H1 (cell line): ENCODE measurements around the gene HMGXB3. TPM values are rescaled to one million over a fixed set of nuclear protein-coding genes. Genes with fewer than 3 reads are reported as not detected.

Source experiments
- CTCF ChIA-PET: fragments of 300-600 bp; sonication (Branson Sonifier 250); formaldehyde crosslinking; loops from one replicate; lab custom pipeline; 2021; ENCODE audit not compliant: partially characterized antibody; lab: Charles Lee
- POLR2A ChIA-PET: fragments of 300-600 bp; sonication (Branson Sonifier 250); formaldehyde crosslinking; loops from one replicate; lab custom pipeline; 2021; ENCODE audit warnings: inconsistent platforms; ENCODE audit not compliant: partially characterized antibody; lab: Charles Lee
- DNase-seq, 2 experiments: peaks; one replicate each; pipeline versions ENCODE4 v3.0.0 to v3.0.0-alpha.2; 2010 to 2022; ENCODE audit warnings: low spot score in 2 of 2, low read depth in 1 of 2, mixed read lengths in 1 of 2
- FAIRE-seq: peaks from 2 replicates; lab custom pipeline; 2011; peaks lifted over from hg19 to GRCh38; lab: Jason Lieb, UNC
- H2AFZ ChIP-seq: 2 replicates; pipeline ENCODE4 v1.8.1; 2012; ENCODE audit warnings: low read length, inconsistent platforms
- H2AK5ac ChIP-seq: 2 replicates; pipeline ENCODE4 v1.6.1; 2013; ENCODE audit warnings: low read depth, low read length
- H2BK120ac ChIP-seq: replicated peaks from 2 replicates; pipeline ENCODE3; 2013; ENCODE audit warnings: low read depth, low read length, inconsistent platforms
- H2BK12ac ChIP-seq: 2 replicates; pipeline ENCODE4 v1.6.1; 2013; ENCODE audit warnings: low read depth, low read length
- H2BK15ac ChIP-seq: 2 replicates; pipeline ENCODE4 v1.6.1; 2013; ENCODE audit warnings: low read length
- H2BK20ac ChIP-seq: 2 replicates; pipeline ENCODE4 v1.6.1; 2013; ENCODE audit warnings: low read length
- H2BK5ac ChIP-seq: 2 replicates; pipeline ENCODE4 v1.6.1; 2013; ENCODE audit warnings: low read depth, low read length
- H3K14ac ChIP-seq: 2 replicates; pipeline ENCODE4 v1.6.1; 2013; ENCODE audit warnings: inconsistent platforms; ENCODE audit not compliant: insufficient read length
- H3K18ac ChIP-seq: 2 replicates; pipeline ENCODE4 v1.6.1; 2013; ENCODE audit warnings: low read length; ENCODE audit errors: extremely low read depth
- H3K23ac ChIP-seq: 2 replicates; pipeline ENCODE4 v1.6.1; 2013; ENCODE audit warnings: inconsistent platforms; ENCODE audit not compliant: insufficient read length
- H3K23me2 ChIP-seq: 2 replicates; pipeline ENCODE4 v1.6.1; 2013; ENCODE audit warnings: low read depth, low read length
- H3K27ac ChIP-seq: 2 replicates; pipeline ENCODE4 v1.6.1; 2011; ENCODE audit warnings: low read depth, low read length, inconsistent platforms
- H3K27me3 ChIP-seq, 4 experiments: replicated peaks in 1 of 4; 1 replicate in 1 of 4; 2 replicates in 3 of 4; pipeline versions ENCODE4 v1.6.1 to v1.8.1; 2011 to 2013; ENCODE audit warnings: low read length in 3 of 4, mild to moderate bottlenecking in 3 of 4, inconsistent platforms in 2 of 4, mixed read lengths in 2 of 4, moderate library complexity in 1 of 4; ENCODE audit not compliant: control insufficient read depth in 3 of 4, insufficient read depth in 3 of 4; ENCODE audit errors: extremely low read depth in 1 of 4
- H3K36me3 ChIP-seq, 4 experiments: 2 replicates each; pipeline versions ENCODE4 v1.6.1 to v1.8.1; 2011 to 2013; ENCODE audit warnings: mild to moderate bottlenecking in 4 of 4, low read length in 3 of 4, moderate library complexity in 2 of 4, control low read depth in 1 of 4, inconsistent platforms in 1 of 4; ENCODE audit not compliant: insufficient read depth in 4 of 4, control insufficient read depth in 2 of 4
- H3K4ac ChIP-seq: replicated peaks from 2 replicates; pipeline ENCODE3; 2013; ENCODE audit warnings: low read length, low read depth, mixed read lengths, inconsistent platforms; ENCODE audit not compliant: insufficient read length
- H3K4me1 ChIP-seq, 4 experiments: replicated peaks in 1 of 4; 1 replicate in 1 of 4; 2 replicates in 3 of 4; pipeline versions ENCODE4 v1.6.1 to v1.8.1; 2011 to 2013; ENCODE audit warnings: low read length in 3 of 4, inconsistent platforms in 2 of 4, mixed read lengths in 1 of 4; ENCODE audit not compliant: insufficient read depth in 4 of 4, control insufficient read depth in 3 of 4
- H3K4me2 ChIP-seq, 2 experiments: 2 replicates each; pipeline versions ENCODE4 v1.6.1 to v1.8.1; 2011 to 2013; ENCODE audit warnings: low read depth in 2 of 2, low read length in 2 of 2, control low read depth in 1 of 2, inconsistent platforms in 1 of 2, mild to moderate bottlenecking in 1 of 2; ENCODE audit not compliant: insufficient read depth in 1 of 2
- H3K4me3 ChIP-seq, 4 experiments: fragments of 200-600, 300-600 bp in 1 of 4; sonication (generic), shearing (Covaris generic), sonication (Bioruptor Twin) in 1 of 4; 2 replicates each; pipeline versions ENCODE4 v1.5.1 to v1.8.1; 2011 to 2016; ENCODE audit warnings: low read length in 4 of 4, low read depth in 3 of 4, control low read depth in 2 of 4, inconsistent platforms in 2 of 4, mild to moderate bottlenecking in 2 of 4, mixed read lengths in 1 of 4, moderate library complexity in 1 of 4; ENCODE audit not compliant: insufficient read depth in 2 of 4; ENCODE audit errors: extremely low read depth in 1 of 4
- H3K56ac ChIP-seq: replicated peaks from 2 replicates; pipeline ENCODE3; 2013; ENCODE audit warnings: low read depth, mild to moderate bottlenecking, mixed read lengths, low read length, inconsistent platforms; ENCODE audit not compliant: insufficient read length
- H3K79me1 ChIP-seq: 2 replicates; pipeline ENCODE4 v1.6.1; 2013; ENCODE audit warnings: low read depth, low read length, control low read depth
- H3K79me2 ChIP-seq, 2 experiments: 2 replicates each; pipeline versions ENCODE4 v1.6.1 to v1.8.1; 2012 to 2013; ENCODE audit warnings: low read length in 2 of 2, mild to moderate bottlenecking in 2 of 2, inconsistent platforms in 1 of 2; ENCODE audit not compliant: insufficient read depth in 2 of 2, control insufficient read depth in 1 of 2
- H3K9ac ChIP-seq, 4 experiments: replicated peaks in 1 of 4; 1 replicate in 1 of 4; 2 replicates in 3 of 4; pipeline versions ENCODE4 v1.6.1 to v1.8.1; 2011 to 2013; ENCODE audit warnings: low read depth in 3 of 4, low read length in 3 of 4, control low read depth in 2 of 4, mild to moderate bottlenecking in 2 of 4, moderate library complexity in 2 of 4, inconsistent platforms in 1 of 4; ENCODE audit errors: extremely low read depth in 1 of 4
- H3K9me3 ChIP-seq, 2 experiments: 2 replicates each; pipeline versions ENCODE4 v1.6.1 to v1.8.1; 2012 to 2013; ENCODE audit warnings: mild to moderate bottlenecking in 2 of 2, moderate library complexity in 2 of 2, control low read depth in 1 of 2, inconsistent platforms in 1 of 2, low read depth in 1 of 2, low read length in 1 of 2, mixed read lengths in 1 of 2; ENCODE audit not compliant: insufficient read depth in 2 of 2
- H4K20me1 ChIP-seq, 2 experiments: replicated peaks in 1 of 2; 2 replicates each; pipeline versions ENCODE3 to v1.8.1; 2011 to 2013; ENCODE audit warnings: inconsistent platforms in 2 of 2, low read length in 2 of 2, mild to moderate bottlenecking in 1 of 2; ENCODE audit not compliant: insufficient read depth in 2 of 2, control insufficient read depth in 1 of 2
- H4K5ac ChIP-seq: 2 replicates; pipeline ENCODE4 v1.6.1; 2013; ENCODE audit warnings: low read length, low read depth, mixed read lengths, inconsistent platforms; ENCODE audit not compliant: insufficient read length
- H4K8ac ChIP-seq: 2 replicates; pipeline ENCODE4 v1.8.0; 2013; ENCODE audit warnings: mild to moderate bottlenecking, moderate library complexity, low read length, inconsistent platforms; ENCODE audit not compliant: insufficient read depth; ENCODE audit errors: extremely low read depth
- H4K91ac ChIP-seq: replicated peaks from 2 replicates; pipeline ENCODE3; 2013; ENCODE audit warnings: low read length, mixed read lengths, inconsistent platforms; ENCODE audit not compliant: insufficient read length
- PHF8 ChIP-seq: fragments of 200-600 bp; sonication (generic); conservative IDR thresholded peaks from 2 replicates; pipeline ENCODE4 v1.7.1; 2012; ENCODE audit warnings: low read depth, mild to moderate bottlenecking, inconsistent platforms, low read length, moderate library complexity
- SIRT6 ChIP-seq: IDR thresholded peaks from one replicate; pipeline ENCODE4 v1.7.1; 2012; ENCODE audit warnings: low read length, inconsistent platforms
- WGBS, 2 experiments: shearing (Covaris generic) in 1 of 2; methylation state at CpG; one replicate each; pipeline versions ENCODE4 v1.1.6 to v1.1.7; 2013 to 2015; ENCODE audit warnings: low lambda C conversion rate in 2 of 2, mixed read lengths in 2 of 2, inconsistent platforms in 1 of 2, low coverage in 1 of 2, missing lambda C conversion rate in 1 of 2; ENCODE audit not compliant: insufficient replicate concordance in 2 of 2, insufficient coverage in 1 of 2, insufficient read length in 1 of 2; ENCODE audit errors: extremely low coverage in 1 of 2, missing lambda C conversion rate in 1 of 2; 5-methylcytosine and 5-hydroxymethylcytosine counted together
- polyA plus RNA-seq, 7 experiments: library from polyadenylated mRNA; depleted of rRNA in 3 of 7; stranded (reverse) in 5 of 7; unstranded in 2 of 7; fragments of >200 nt in 5 of 7; fragments of 200-250 nt in 2 of 7; gene quantifications; 1 replicate in 5 of 7; 2 replicates in 1 of 7; 4 replicates in 1 of 7; pipeline versions ENCODE4 v1.2.1 to v1.2.3, GENCODE V29; 2011 to 2013; ENCODE audit warnings: missing spikeins in 2 of 7, mixed read lengths in 2 of 7
- total RNA-seq: library from RNA; stranded (reverse); fragmentation: NEBNext Ultra II Directional; extraction: Animal tissue kit (Norgen Biotek cat#: 25700); gene quantifications from 2 replicates; pipeline ENCODE4 v1.2.1, GENCODE V29; 2021
- TF ChIP-seq, protein P1 (sequence below): IDR thresholded peaks from 2 replicates; pipeline ENCODE4 v1.6.1; 2012; ENCODE audit warnings: low read length, inconsistent platforms

The HMGXB3 gene
- total and polyA plus RNA-seq, 2 of the 8 experiments (the other 6 are each of a cell fraction or from before 2014, with no cell fraction given), result 26.8 to 28.0 TPM

DNA sequence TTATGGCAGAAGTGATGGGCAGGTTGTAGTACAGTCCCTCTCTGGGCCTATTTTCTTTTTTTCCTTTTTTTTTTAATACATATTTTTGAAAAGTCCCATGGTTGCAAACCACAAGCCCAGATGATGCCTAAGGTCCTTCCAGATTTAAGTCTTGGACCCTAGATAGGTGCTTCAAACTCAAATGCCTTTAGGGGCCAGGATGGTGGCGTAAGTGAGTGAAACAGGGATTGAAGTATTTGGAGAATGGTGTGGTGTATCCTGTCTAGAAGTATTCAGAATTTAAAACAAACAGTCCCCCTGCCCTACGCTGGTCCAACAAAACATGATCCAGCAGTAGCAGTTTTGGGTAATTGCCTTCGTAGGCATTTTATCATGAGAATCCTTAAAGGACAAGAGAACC is 2.3 kb upstream of the HMGXB3 start:
- POLR2A ChIA-PET, result no interaction called here
- Histone ChIP-seq H3K56ac (no peak overlapping the region), H2BK5ac (no peak overlapping the region), H3K79me1 (peaks cover 5% of the 10 kb centered on the region; the same call in 1 of the 2 replicates), H2AK5ac (no peak overlapping the region), H3K9me3 (no peaks in the 10 kb centered on the region), H3K27me3 (no peaks in the 10 kb centered on the region), H4K20me1 (peaks cover 3 to 15% of the 10 kb centered on the region in 2 experiments), H3K14ac (no peak overlapping the region), H4K91ac (no peak overlapping the region), H4K5ac (no peak overlapping the region), H2BK15ac (no peak overlapping the region), H3K9ac (no peak overlapping the region), H2BK20ac (no peak overlapping the region), H3K18ac (no peak overlapping the region), H3K36me3 (no peaks in the 10 kb centered on the region; a peak in 1 of 8 replicates), H3K4me1 (peaks cover 0 to 4% (median 2%) of the 10 kb centered on the region in 4 experiments; a peak in 4 of 7 replicates), H2AFZ (no peak overlapping the region)
- DNase-seq, result no peak
- FAIRE-seq, result no peak
- TF ChIP-seq, protein P1, sequence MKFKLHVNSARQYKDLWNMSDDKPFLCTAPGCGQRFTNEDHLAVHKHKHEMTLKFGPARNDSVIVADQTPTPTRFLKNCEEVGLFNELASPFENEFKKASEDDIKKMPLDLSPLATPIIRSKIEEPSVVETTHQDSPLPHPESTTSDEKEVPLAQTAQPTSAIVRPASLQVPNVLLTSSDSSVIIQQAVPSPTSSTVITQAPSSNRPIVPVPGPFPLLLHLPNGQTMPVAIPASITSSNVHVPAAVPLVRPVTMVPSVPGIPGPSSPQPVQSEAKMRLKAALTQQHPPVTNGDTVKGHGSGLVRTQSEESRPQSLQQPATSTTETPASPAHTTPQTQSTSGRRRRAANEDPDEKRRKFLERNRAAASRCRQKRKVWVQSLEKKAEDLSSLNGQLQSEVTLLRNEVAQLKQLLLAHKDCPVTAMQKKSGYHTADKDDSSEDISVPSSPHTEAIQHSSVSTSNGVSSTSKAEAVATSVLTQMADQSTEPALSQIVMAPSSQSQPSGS, result no peak
- TF ChIP-seq PHF8, result no peak
- TF ChIP-seq SIRT6, result no peak
- TF ChIP-seq, all 59 proteins: peak for 0
- H3K4me2 ChIP-seq, result no peak overlapping the region
- H3K23me2 ChIP-seq, result peaks cover 14% of the 10 kb centered on the region
- H4K8ac ChIP-seq, result no peak overlapping the region
- H3K79me2 ChIP-seq, result peaks cover 5 to 23% of the 10 kb centered on the region in 2 experiments
- no peak overlapping the region for H3K4me3 ChIP-seq
- no peak overlapping the region for H3K23ac ChIP-seq
- H2BK12ac ChIP-seq, result no peak overlapping the region
- CTCF ChIA-PET, result interaction anchor here (2.4 to 4.7 kb wide), 2 partner anchors 7 to 164 kb away, joined by 16 to 20 read pairs; no protein-coding TSS in a partner anchor
- H3K4ac ChIP-seq, result no peak overlapping the region
- no peak overlapping the region for H2BK120ac ChIP-seq
- 91% methylated on average over 3 of the region's 3 CpGs; no CpG with 5 or more reads in 1 of the 2 experiments for WGBS, 2 experiments
- H3K27ac ChIP-seq, result no peak overlapping the region
